Astrocyte (in vitro differentiated cells and primary cell): ENCODE results near the gene TTC34. TPM values are rescaled to one million over a fixed set of nuclear protein-coding genes. Genes with fewer than 3 reads are reported as not detected.

Source experiments
- DNase-seq: peaks from one replicate; pipeline ENCODE4 v3.0.0-alpha.2; 2010; ENCODE audit warnings: low read depth
- FAIRE-seq: peaks from 2 replicates; lab custom pipeline; 2011; peaks lifted over from hg19 to GRCh38; lab: Jason Lieb, UNC
- H2AFZ ChIP-seq: 2 replicates; pipeline ENCODE4 v1.6.0; 2012; ENCODE audit warnings: low read depth, low read length, inconsistent platforms
- H3K27ac ChIP-seq: 2 replicates; pipeline ENCODE4 v1.5.1; 2011; ENCODE audit warnings: low read depth, low read length, inconsistent platforms
- H3K27me3 ChIP-seq: 2 replicates; pipeline ENCODE4 v1.6.0; 2011; ENCODE audit warnings: low read length, inconsistent platforms; ENCODE audit not compliant: insufficient read depth
- H3K36me3 ChIP-seq: 2 replicates; pipeline ENCODE4 v1.5.1; 2011; ENCODE audit warnings: low read length, inconsistent platforms; ENCODE audit not compliant: insufficient read depth
- H3K4me1 ChIP-seq: 2 replicates; pipeline ENCODE4 v1.5.1; 2011; ENCODE audit warnings: low read length, inconsistent platforms; ENCODE audit not compliant: insufficient read depth
- H3K4me2 ChIP-seq: 2 replicates; pipeline ENCODE4 v1.6.0; 2012; ENCODE audit warnings: low read length, inconsistent platforms
- H3K4me3 ChIP-seq: 2 replicates; pipeline ENCODE4 v1.5.1; 2011; ENCODE audit warnings: low read depth, mild to moderate bottlenecking, low read length, inconsistent platforms; ENCODE audit not compliant: insufficient read depth
- H3K79me2 ChIP-seq: 2 replicates; pipeline ENCODE4 v1.6.0; 2012; ENCODE audit warnings: mild to moderate bottlenecking, low read length, inconsistent platforms; ENCODE audit not compliant: insufficient read depth
- H3K9ac ChIP-seq: 2 replicates; pipeline ENCODE4 v1.6.0; 2012; ENCODE audit warnings: mild to moderate bottlenecking, low read length, inconsistent platforms
- H3K9me3 ChIP-seq: 2 replicates; pipeline ENCODE4 v1.5.1; 2012; ENCODE audit warnings: low read depth, mild to moderate bottlenecking, low read length, inconsistent platforms; ENCODE audit not compliant: insufficient read depth
- H4K20me1 ChIP-seq: 2 replicates; pipeline ENCODE4 v1.6.0; 2012; ENCODE audit warnings: low read length, inconsistent platforms; ENCODE audit not compliant: insufficient read depth
- H3K27ac Mint-ChIP-seq: one replicate; pipeline ENCODE4 v1.8.0; 2021; ENCODE audit warnings: mild to moderate bottlenecking, mixed read lengths; ENCODE audit not compliant: unreplicated experiment
- H3K27me3 Mint-ChIP-seq: one replicate; pipeline ENCODE4 v1.8.0; 2021; ENCODE audit warnings: low read depth, mixed read lengths; ENCODE audit not compliant: unreplicated experiment
- H3K36me3 Mint-ChIP-seq: one replicate; pipeline ENCODE4 v1.8.0; 2021; ENCODE audit warnings: low read depth, mixed read lengths; ENCODE audit not compliant: unreplicated experiment
- H3K4me1 Mint-ChIP-seq: one replicate; pipeline ENCODE4 v1.8.0; 2021; ENCODE audit warnings: low read depth, mixed read lengths; ENCODE audit not compliant: unreplicated experiment
- H3K4me3 Mint-ChIP-seq: one replicate; pipeline ENCODE4 v1.8.0; 2021; ENCODE audit warnings: mild to moderate bottlenecking, moderate library complexity, mixed read lengths; ENCODE audit not compliant: unreplicated experiment
- H3K9me3 Mint-ChIP-seq: one replicate; pipeline ENCODE4 v1.8.0; 2021; ENCODE audit warnings: mild to moderate bottlenecking, mixed read lengths; ENCODE audit not compliant: unreplicated experiment
- CTCF ChIP-seq: IDR thresholded peaks from 2 replicates; pipeline ENCODE4 v1.5.1; 2011; ENCODE audit warnings: low read depth, mild to moderate bottlenecking, inconsistent platforms, low read length, moderate library complexity; ENCODE audit not compliant: insufficient read depth
- EZH2 ChIP-seq: IDR thresholded peaks from 2 replicates; pipeline ENCODE4 v1.6.1; 2012; ENCODE audit warnings: mild to moderate bottlenecking, low read length, inconsistent platforms; ENCODE audit not compliant: insufficient read depth
- total RNA-seq: library from RNA; stranded (reverse); gene quantifications from 2 replicates; pipeline ENCODE4 v1.2.1, GENCODE V29; 2021

The TTC34 gene
- total RNA-seq, 1 donor from 2014 or later, result 0.39 TPM

GRCh38 chr1:2847086-2847985 lies 45.8 kb upstream of the TTC34 start:
- Mint-ChIP-seq H3K4me1 (no peaks in the 10 kb centered on the region), H3K27ac (no peak overlapping the region), H3K4me3 (no peak overlapping the region), H3K9me3 (peaks cover 13% of the 10 kb centered on the region), H3K27me3 (peaks cover 21% of the 10 kb centered on the region), H3K36me3 (no peaks in the 10 kb centered on the region)
- H3K9me3 ChIP-seq, result peaks cover 3% of the 10 kb centered on the region
- no peak overlapping the region for H3K4me3 ChIP-seq
- H3K79me2 ChIP-seq, result no peaks in the 10 kb centered on the region
- no peak overlapping the region for H3K4me2 ChIP-seq
- TF ChIP-seq CTCF (no peak), EZH2 (no peak)
- no peaks in the 10 kb centered on the region for H3K27me3 ChIP-seq
- H3K9ac ChIP-seq, result no peak overlapping the region
- no peaks in the 10 kb centered on the region for H3K36me3 ChIP-seq
- H4K20me1 ChIP-seq, result no peaks in the 10 kb centered on the region
- no peak overlapping the region for H2AFZ ChIP-seq
- no peak for FAIRE-seq
- no peaks in the 10 kb centered on the region for H3K4me1 ChIP-seq
- DNase-seq, result no peak
- H3K27ac ChIP-seq, result no peak overlapping the region

- Histone ChIP-seq H2AFZ (no peak overlapping the region), H3K27me3 (no peaks in the 10 kb centered on the region), H4K20me1 (no peaks in the 10 kb centered on the region), H3K4me1 (no peaks in the 10 kb centered on the region), H3K79me2 (no peaks in the 10 kb centered on the region), H3K9ac (no peak overlapping the region), H3K27ac (no peak overlapping the region), H3K36me3 (no peaks in the 10 kb centered on the region), H3K9me3 (peaks cover 3% of the 10 kb centered on the region), H3K4me2 (no peak overlapping the region), H3K4me3 (no peak overlapping the region)
- FAIRE-seq (no peak), DNase-seq (no peak)
- no peak for TF ChIP-seq CTCF
- TF ChIP-seq EZH2, result no peak
- H3K4me3 Mint-ChIP-seq, result no peak overlapping the region
- peaks cover 23% of the 10 kb centered on the region for H3K27me3 Mint-ChIP-seq
- H3K27ac Mint-ChIP-seq, result no peak overlapping the region
- peaks cover 15% of the 10 kb centered on the region for H3K9me3 Mint-ChIP-seq
- H3K4me1 Mint-ChIP-seq, result no peaks in the 10 kb centered on the region
- no peaks in the 10 kb centered on the region for H3K36me3 Mint-ChIP-seq
Observed at GRCh38 chr1:2845869-2846268, 44.4 kb upstream of the TTC34 start.
